T-helper 17 cell (primary cell): ENCODE data around the gene NBR1. TPM values are rescaled to one million over a fixed set of nuclear protein-coding genes. Genes with fewer than 3 reads are reported as not detected.
"Not testable (repeated sequence)": the region's sequence is repeated elsewhere in the genome, so short reads cannot be mapped to it uniquely, and the experiment has no call there.

Experiments
- ATAC-seq: fragments of 150-1000 bp; cut with Tn5 transposase; 2 replicates; pipeline ENCODE4 v1.10.0; 2021; ENCODE audit warnings: mild to moderate bottlenecking, moderate library complexity
- DNase-seq, 3 donors: peaks; one replicate each; pipeline versions ENCODE4 v3.0.0 to v3.0.0-alpha.2; 2020 to 2021
- H3K9me3 ChIP-seq: one replicate; pipeline ENCODE4 v1.7.0; 2013; ENCODE audit warnings: low read length, mild to moderate bottlenecking; ENCODE audit not compliant: control insufficient read depth, poor library complexity, severe bottlenecking
- H3K27ac Mint-ChIP-seq: one replicate; pipeline ENCODE4 v1.8.0; 2022; ENCODE audit warnings: mild to moderate bottlenecking, moderate library complexity, mixed read lengths
- H3K27me3 Mint-ChIP-seq: one replicate; pipeline ENCODE4 v1.8.0; 2022; ENCODE audit warnings: mixed read lengths
- H3K36me3 Mint-ChIP-seq: one replicate; pipeline ENCODE4 v1.8.0; 2022; ENCODE audit warnings: low read depth, mixed read lengths
- H3K4me1 Mint-ChIP-seq: one replicate; pipeline ENCODE4 v1.8.0; 2022; ENCODE audit warnings: mild to moderate bottlenecking, mixed read lengths
- H3K4me3 Mint-ChIP-seq: one replicate; pipeline ENCODE4 v1.8.0; 2022; ENCODE audit warnings: mild to moderate bottlenecking, moderate library complexity, mixed read lengths
- total RNA-seq, 4 donors: library from RNA in 2 of 4; stranded (reverse) in 2 of 4; gene quantifications; one replicate each; pipeline ENCODE4 v1.2.3 and lab custom pipeline; 2022 to 2026

The NBR1 gene, protein sequence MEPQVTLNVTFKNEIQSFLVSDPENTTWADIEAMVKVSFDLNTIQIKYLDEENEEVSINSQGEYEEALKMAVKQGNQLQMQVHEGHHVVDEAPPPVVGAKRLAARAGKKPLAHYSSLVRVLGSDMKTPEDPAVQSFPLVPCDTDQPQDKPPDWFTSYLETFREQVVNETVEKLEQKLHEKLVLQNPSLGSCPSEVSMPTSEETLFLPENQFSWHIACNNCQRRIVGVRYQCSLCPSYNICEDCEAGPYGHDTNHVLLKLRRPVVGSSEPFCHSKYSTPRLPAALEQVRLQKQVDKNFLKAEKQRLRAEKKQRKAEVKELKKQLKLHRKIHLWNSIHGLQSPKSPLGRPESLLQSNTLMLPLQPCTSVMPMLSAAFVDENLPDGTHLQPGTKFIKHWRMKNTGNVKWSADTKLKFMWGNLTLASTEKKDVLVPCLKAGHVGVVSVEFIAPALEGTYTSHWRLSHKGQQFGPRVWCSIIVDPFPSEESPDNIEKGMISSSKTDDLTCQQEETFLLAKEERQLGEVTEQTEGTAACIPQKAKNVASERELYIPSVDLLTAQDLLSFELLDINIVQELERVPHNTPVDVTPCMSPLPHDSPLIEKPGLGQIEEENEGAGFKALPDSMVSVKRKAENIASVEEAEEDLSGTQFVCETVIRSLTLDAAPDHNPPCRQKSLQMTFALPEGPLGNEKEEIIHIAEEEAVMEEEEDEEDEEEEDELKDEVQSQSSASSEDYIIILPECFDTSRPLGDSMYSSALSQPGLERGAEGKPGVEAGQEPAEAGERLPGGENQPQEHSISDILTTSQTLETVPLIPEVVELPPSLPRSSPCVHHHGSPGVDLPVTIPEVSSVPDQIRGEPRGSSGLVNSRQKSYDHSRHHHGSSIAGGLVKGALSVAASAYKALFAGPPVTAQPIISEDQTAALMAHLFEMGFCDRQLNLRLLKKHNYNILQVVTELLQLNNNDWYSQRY
- total RNA-seq (10 to 100 TPM; 55.1 to 55.8 TPM), total RNA-seq (lab: John Stamatoyannopoulos, UW) (140 to 233 reads per million in 2 donors)

DNA sequence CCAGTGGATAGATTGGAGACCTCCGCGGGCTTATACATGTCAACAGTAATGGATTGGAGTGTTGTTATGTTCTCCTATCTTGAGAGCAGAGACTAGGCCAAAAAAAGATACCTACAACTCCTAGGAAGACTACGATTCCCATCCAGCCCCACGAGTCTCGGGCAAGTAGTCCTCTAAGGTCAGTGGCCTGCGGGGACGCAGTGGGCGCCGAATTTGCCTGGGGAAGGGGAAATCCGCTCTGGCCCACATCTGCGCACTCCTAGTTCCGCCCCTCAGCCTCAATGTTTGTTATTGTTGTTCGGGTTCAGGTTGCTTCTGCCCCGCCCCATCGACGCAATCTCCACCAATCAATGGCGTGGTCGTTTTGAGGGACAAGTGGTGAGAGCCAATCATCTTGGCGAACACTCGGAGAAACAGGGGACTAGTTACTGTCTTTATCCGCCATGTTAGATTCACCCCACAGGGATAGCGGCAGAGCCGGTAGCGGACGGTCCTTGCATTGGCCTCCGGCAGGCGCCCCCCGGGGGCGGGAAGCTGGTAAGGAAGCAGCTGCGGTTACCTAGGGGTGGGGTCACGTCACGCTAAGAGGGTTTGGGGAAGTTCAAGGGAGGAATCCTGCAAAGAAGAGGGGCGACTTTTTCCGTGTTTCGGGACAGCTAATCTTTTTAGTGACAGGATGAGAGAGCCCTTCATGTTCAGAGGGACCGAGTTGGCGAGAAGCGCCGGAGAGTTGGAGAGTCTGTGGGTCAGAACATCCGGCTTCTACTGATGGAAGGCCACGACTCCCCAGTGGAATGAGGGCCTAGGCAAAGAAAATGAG, at the start of gene NBR1:
Gene NBR1, plus strand, starts transcription at position 449 of the 820 bp plus-strand sequence. CDS start 4,586 bp downstream, outside the sequence.
- no peak within 1 kb of the TSS for H3K27ac Mint-ChIP-seq
- peaks cover 25% of the 10 kb centered on the region for H3K4me1 Mint-ChIP-seq
- H3K36me3 Mint-ChIP-seq: peaks cover 3% of the 10 kb centered on the region
- H3K9me3 ChIP-seq: no peaks in the 10 kb centered on the region
- ATAC-seq: peak; percentile 83
- peak; percentile 75 to 90 (median 87) for DNase-seq
- no peak within 1 kb of the TSS for H3K4me3 Mint-ChIP-seq
- no peaks in the 10 kb centered on the region for H3K27me3 Mint-ChIP-seq

DNA sequence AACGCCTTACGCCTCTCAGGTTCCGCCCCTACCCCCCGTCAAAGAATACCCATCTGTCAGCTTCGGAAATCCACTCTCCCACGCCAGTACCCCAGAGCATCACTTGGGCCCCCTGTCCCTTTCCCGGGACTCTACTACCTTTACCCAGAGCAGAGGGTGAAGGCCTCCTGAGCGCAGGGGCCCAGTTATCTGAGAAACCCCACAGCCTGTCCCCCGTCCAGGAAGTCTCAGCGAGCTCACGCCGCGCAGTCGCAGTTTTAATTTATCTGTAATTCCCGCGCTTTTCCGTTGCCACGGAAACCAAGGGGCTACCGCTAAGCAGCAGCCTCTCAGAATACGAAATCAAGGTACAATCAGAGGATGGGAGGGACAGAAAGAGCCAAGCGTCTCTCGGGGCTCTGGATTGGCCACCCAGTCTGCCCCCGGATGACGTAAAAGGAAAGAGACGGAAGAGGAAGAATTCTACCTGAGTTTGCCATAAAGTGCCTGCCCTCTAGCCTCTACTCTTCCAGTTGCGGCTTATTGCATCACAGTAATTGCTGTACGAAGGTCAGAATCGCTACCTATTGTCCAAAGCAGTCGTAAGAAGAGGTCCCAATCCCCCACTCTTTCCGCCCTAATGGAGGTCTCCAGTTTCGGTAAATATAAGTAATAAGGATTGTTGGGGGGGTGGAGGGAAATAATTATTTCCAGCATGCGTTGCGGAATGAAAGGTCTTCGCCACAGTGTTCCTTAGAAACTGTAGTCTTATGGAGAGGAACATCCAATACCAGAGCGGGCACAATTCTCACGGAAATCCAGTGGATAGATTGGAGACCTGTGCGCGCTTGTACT, 45.7 kb upstream of the NBR1 start, which contains the start of gene BRCA1:
Gene BRCA1, minus strand, starts transcription at position 232 of the 834 bp plus-strand sequence. CDS start 1,268 bp downstream, outside the sequence.
- Mint-ChIP-seq H3K4me3 (peak within 1 kb of the TSS; percentile 100), H3K36me3 (no peaks in the 10 kb centered on the region), H3K27ac (peak within 1 kb of the TSS; percentile 98), H3K4me1 (peaks cover 17% of the 10 kb centered on the region), H3K27me3 (no peaks in the 10 kb centered on the region)
- no peaks in the 10 kb centered on the region for H3K9me3 ChIP-seq
- DNase-seq (peak; percentile 77 to 89 (median 85)), ATAC-seq (peak; percentile 99)

DNA sequence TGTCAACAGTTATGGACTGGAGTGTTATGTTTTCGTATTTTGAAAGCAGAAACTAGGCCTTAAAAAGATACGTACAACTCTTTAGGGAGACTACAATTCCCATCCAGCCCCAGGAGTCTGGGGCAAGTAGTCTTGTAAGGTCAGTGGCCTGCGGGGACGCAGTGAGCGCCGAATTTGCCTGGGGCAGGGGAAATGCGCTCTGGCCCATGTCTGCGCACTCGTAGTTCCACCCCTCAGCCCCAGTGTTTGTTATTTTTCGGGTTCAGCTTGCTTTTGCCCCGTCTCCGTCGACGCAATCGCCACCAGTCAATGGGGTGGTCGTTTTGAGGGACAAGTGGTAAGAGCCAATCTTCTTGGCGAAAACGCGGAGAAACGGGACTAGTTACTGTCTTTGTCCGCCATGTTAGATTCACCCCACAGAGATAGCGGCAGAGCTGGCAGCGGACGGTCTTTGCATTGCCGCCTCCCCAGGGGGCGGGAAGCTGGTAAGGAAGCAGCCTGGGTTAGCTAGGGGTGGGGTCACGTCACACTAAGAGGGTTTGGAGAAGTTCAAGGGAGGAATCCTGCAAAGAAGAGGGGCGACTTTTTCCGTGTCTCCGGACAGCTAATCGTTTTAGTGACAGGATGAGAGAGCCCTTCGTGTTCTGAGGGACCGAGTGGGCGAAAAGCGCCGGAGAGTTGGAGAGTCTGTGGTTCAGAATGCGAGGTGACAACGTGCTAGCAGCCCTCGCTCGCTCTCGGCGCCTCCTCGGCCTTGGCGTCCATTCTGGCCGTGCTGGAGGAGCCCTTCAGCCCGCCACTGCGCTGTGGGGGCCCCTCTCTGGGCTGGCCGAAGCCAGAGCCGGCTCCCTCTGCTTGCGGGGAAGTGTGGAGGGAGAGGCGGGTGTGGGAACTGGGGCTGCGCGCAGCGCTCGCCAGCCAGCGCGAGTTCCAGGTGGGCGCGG, 44.8 kb upstream of the NBR1 start:
- ATAC-seq (no peak), DNase-seq (no peak)
- H3K36me3 Mint-ChIP-seq: no peaks in the 10 kb centered on the region
- H3K4me1 Mint-ChIP-seq: peaks cover 22% of the 10 kb centered on the region
- peak overlapping the region; percentile 100 for H3K4me3 Mint-ChIP-seq
- H3K27me3 Mint-ChIP-seq: no peaks in the 10 kb centered on the region
- H3K27ac Mint-ChIP-seq: peak overlapping the region; percentile 98
- H3K9me3 ChIP-seq: no peaks in the 10 kb centered on the region

DNA sequence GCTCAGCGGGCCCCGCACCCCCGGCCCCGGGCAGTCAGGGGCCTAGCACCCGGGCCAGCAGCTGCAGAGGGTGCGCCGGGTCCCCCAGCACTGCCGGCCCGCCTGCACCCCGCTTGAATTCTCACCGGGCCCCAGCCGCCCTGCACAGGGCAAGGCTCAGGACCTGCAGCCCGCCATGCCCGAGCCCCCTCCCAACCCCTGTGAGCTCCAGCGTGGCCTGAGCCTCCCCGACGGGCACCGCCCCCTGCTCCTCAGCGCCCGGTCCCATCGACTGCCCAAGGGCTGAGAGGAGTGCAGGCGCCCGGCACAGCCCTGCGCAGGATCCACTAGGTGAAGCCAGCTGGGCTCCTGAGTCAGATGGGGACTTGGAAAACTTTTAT, 44.1 kb upstream of the NBR1 start:
- no peaks in the 10 kb centered on the region for H3K36me3 Mint-ChIP-seq
- ATAC-seq (no peak), DNase-seq (no peak)
- H3K4me3 Mint-ChIP-seq: peak overlapping the region; percentile 77
- H3K4me1 Mint-ChIP-seq: peaks cover 22% of the 10 kb centered on the region
- H3K27me3 Mint-ChIP-seq: no peaks in the 10 kb centered on the region
- H3K27ac Mint-ChIP-seq: no peak overlapping the region
- H3K9me3 ChIP-seq: no peaks in the 10 kb centered on the region

DNA sequence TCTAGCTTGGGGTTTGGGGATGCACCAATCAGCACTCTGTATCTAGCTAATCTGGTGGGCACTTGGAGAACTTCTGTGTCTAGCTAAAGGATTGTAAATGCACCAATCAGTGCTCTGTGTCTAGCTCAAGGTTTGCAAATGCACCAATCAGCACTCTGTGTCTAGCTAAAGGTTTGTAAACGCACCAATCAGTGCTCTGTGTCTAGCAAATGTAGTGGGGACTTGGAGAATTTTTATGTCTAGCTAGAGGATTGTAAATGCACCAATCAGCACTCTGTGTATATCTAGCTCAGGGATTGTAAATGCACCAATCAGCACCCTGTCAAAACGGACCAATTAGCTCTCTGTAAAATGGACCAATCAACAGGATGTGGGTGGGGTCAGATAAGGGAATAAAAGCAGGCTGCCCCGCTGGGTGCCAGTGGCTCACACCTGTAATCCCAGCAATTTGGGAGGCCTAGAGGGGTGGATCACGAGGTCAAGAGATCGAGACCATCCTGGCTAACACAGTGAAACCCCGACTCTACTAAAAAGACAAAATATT, 43.6 kb upstream of the NBR1 start:
- not testable (repeated sequence) for H3K27me3 Mint-ChIP-seq, H3K36me3 Mint-ChIP-seq, H3K27ac Mint-ChIP-seq, ATAC-seq, H3K9me3 ChIP-seq, DNase-seq
- Mint-ChIP-seq H3K4me3 (peak overlapping the region; percentile 77), H3K4me1 (peaks cover 22% of the 10 kb centered on the region)

DNA sequence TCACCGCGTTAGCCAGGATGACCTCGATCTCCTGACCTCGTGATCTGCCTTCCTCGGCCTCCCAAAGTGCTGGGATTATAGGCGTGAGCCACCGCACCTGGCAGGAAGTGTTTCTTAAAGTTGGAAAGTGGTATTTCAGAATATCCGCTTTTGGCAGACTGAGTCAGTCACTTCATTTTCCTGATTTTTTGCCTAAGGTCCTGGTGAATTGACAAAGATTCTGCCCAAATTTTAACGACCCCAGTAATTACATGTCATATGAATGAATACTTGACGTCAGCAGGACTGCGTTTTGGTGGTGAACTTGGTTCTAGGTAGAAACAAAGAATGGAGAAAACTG, 41.4 kb upstream of the NBR1 start:
- Mint-ChIP-seq H3K36me3 (peaks cover 4% of the 10 kb centered on the region), H3K27me3 (no peaks in the 10 kb centered on the region), H3K4me3 (no peak overlapping the region), H3K4me1 (peaks cover 17% of the 10 kb centered on the region), H3K27ac (no peak overlapping the region)
- ATAC-seq (no peak), DNase-seq (no peak)
- H3K9me3 ChIP-seq: no peaks in the 10 kb centered on the region

DNA sequence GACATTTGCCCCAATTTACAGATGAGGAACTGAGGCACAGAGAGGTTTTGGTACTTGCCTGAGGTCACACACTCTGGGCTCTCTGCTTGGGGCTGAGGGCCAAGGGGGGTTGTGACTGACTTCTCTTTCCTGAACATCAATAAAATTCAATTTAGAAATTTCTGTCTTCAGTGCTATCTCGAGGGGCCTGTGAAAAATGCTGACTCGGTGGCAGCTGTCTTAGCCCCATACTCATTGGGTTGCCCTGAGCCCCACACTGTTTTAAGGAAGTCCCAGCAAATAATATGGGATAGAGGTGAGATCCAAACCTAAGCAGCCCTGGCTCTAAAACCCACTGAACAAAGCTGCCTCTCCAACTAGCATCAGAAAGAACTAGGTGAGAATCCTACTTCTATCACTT, 38.9 kb upstream of the NBR1 start:
- H3K27ac Mint-ChIP-seq: peak overlapping the region; percentile 0
- peaks cover 7% of the 10 kb centered on the region for H3K4me1 Mint-ChIP-seq
- no peaks in the 10 kb centered on the region for H3K27me3 Mint-ChIP-seq
- H3K9me3 ChIP-seq: no peaks in the 10 kb centered on the region
- DNase-seq (no peak), ATAC-seq (no peak)
- H3K4me3 Mint-ChIP-seq: no peak overlapping the region
- peaks cover 4% of the 10 kb centered on the region for H3K36me3 Mint-ChIP-seq

DNA sequence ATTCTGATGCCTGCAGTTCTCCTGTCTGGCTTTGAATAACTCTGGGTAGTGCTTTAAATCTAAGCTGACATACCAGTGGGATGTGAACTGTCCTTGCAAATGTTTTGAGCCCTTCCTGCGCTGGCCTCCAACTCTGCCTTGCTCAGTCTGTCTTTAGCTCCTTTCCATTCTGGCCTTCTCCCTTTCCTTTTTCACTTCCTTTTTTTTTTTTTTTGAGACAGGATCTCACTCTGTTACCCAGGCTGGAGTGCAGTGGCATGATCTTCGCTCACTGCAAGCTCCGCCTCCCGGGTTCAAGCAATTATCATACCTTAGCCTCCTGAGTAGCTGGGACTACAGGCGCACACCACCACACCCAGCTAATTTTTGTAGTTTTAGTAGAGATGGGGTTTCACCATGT, 37.6 kb upstream of the NBR1 start:
- peak overlapping the region; percentile 32 for H3K27ac Mint-ChIP-seq
- H3K9me3 ChIP-seq, ATAC-seq: not testable (repeated sequence)

DNA sequence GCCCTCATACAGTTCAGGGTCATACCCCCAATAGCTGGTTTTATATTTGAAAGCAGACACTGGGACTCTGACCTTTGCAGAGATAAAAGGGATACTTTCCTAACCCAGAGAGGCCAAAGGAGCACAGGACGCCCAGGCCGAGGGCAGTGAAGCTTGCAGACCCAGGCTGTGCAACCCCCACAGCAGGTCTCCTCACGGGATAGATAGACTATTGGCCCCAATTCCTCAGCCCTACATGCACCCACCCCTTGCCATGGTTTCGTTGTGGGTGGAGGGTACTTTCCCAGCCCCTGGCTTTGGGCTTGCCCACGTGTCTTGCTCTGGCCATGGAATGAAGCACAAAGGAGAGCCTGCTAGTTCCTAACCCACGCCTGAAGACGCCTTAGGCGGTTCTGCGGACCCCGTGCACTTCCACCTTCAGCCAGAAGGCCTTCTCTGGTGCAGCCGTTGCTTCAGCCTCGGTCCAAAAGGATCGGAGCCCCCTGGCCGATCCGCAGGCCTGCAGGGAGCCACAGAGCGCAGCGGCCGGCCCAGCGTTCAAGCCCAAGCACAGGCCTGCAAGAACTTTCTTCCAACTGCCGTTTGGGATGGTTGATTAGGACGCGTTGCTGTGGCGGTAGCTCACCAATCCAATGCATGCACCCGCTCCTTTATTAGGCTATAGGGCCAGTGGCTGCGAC, 36.1 kb upstream of the NBR1 start:
- H3K9me3 ChIP-seq: no peaks in the 10 kb centered on the region
- Mint-ChIP-seq H3K36me3 (peaks cover 4% of the 10 kb centered on the region), H3K4me1 (peaks cover 7% of the 10 kb centered on the region), H3K4me3 (no peak overlapping the region), H3K27ac (no peak overlapping the region), H3K27me3 (no peaks in the 10 kb centered on the region)
- ATAC-seq (no peak), DNase-seq (no peak)

More for the DNA sequence above, 37.6 kb upstream of the NBR1 start:
- not testable (repeated sequence) for H3K4me3 Mint-ChIP-seq, H3K27me3 Mint-ChIP-seq, DNase-seq, H3K4me1 Mint-ChIP-seq, H3K36me3 Mint-ChIP-seq

DNA sequence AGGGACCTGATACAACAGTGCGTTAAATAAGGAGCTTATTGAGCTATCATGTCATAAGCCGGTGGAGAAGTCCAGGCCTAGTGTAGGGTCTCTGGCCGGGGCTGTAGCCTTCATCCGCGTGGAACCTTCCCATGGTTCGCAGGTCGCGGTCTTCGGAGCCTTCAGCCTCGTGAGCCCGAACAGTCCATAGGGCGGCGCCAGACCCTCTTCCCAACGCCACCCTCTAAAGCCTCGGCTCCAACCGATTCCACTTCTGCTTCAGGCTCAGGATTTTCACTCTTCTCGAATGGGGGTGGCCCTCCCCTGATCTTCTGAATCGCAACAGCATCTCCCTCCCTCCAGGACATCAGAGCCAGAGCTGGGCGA, 35.6 kb upstream of the NBR1 start:
- Mint-ChIP-seq H3K36me3 (peaks cover 4% of the 10 kb centered on the region), H3K27ac (no peak overlapping the region), H3K4me3 (no peak overlapping the region), H3K4me1 (peaks cover 7% of the 10 kb centered on the region), H3K27me3 (no peaks in the 10 kb centered on the region)
- ATAC-seq (no peak), DNase-seq (no peak)
- H3K9me3 ChIP-seq: no peaks in the 10 kb centered on the region

DNA sequence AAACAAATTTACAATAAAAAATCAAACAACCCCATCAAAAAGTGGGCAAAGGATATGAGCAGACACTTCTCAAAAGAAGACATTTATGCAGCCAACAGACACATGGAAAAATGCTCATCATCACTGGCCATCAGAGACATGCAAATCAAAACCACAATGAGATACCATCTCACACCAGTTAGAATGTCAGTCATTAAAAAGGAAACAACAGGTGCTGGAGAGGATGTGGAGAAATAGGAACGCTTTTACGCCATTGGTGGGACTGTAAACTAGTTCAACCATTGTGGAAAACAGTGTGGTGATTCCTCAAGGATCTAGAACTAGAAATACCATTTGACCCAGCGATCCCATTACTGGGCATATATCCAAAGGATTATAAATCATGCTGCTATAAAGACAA, 34.4 kb upstream of the NBR1 start:
- H3K27ac Mint-ChIP-seq: not testable (repeated sequence)

More for the DNA sequence above, 34.4 kb upstream of the NBR1 start:
- not testable (repeated sequence) for H3K9me3 ChIP-seq, DNase-seq, ATAC-seq, H3K4me3 Mint-ChIP-seq, H3K36me3 Mint-ChIP-seq, H3K4me1 Mint-ChIP-seq, H3K27me3 Mint-ChIP-seq
